IPS-NIHi7 (cell line): ENCODE measurements around the gene XPO5.
"Not testable (repeated sequence)": the region's sequence is repeated elsewhere in the genome, so short reads cannot be mapped to it uniquely, and the experiment has no call there.

Experiments
- DNase-seq: peaks from one replicate; pipeline ENCODE4 v3.0.0; 2012; ENCODE audit warnings: mixed read lengths; ENCODE audit errors: extremely low spot score

Gene XPO5

GRCh38 chr6:43584892-43585570 lies 9.2 kb upstream of the XPO5 start:
- DNase-seq, result no peak

- no peak for DNase-seq
Observed at GRCh38 chr6:43582911-43583310, 7.1 kb upstream of the XPO5 start.

- no peak for DNase-seq
Observed at GRCh38 chr6:43579171-43579570, 3.3 kb upstream of the XPO5 start.

- no peak for DNase-seq
Observed at GRCh38 chr6:43578748-43579147, 2.9 kb upstream of the XPO5 start.

GRCh38 chr6:43575105-43575771 lies 600 bp downstream of the XPO5 start:
- DNase-seq, result peak; percentile 76

- DNase-seq, result no peak
Observed at GRCh38 chr6:43572015-43572414, 3.8 kb downstream of the XPO5 start.

GRCh38 chr6:43570876-43571441 lies 4.9 kb downstream of the XPO5 start:
- DNase-seq, result no peak

GRCh38 chr6:43559328-43559727 lies 16.5 kb downstream of the XPO5 start:
- no peak for DNase-seq

GRCh38 chr6:43557620-43558019 lies 18.2 kb downstream of the XPO5 start:
- not testable (repeated sequence) for DNase-seq

- DNase-seq, result no peak
Observed at GRCh38 chr6:43547222-43547621, 28.6 kb downstream of the XPO5 start.

GRCh38 chr6:43544461-43544860 lies 31.4 kb downstream of the XPO5 start:
- no peak for DNase-seq

- no peak for DNase-seq
Observed at GRCh38 chr6:43541774-43542471, 33.9 kb downstream of the XPO5 start.

- no peak for DNase-seq
Observed at GRCh38 chr6:43540507-43540906, 35.3 kb downstream of the XPO5 start.

GRCh38 chr6:43539409-43539808 lies 36.4 kb downstream of the XPO5 start:
- DNase-seq, result not testable (repeated sequence)

GRCh38 chr6:43538986-43539385 lies 36.9 kb downstream of the XPO5 start:
- DNase-seq, result not testable (repeated sequence)

- no peak for DNase-seq
Observed at GRCh38 chr6:43532201-43532600, 43.6 kb downstream of the XPO5 start.

GRCh38 chr6:43524483-43524961 lies 51.3 kb downstream of the XPO5 start:
- DNase-seq, result no peak

GRCh38 chr6:43523284-43523683 lies 52.6 kb downstream of the XPO5 start:
- no peak for DNase-seq

- no peak for DNase-seq
Observed at GRCh38 chr6:43522547-43523261, 53.1 kb downstream of the XPO5 start.

- no peak for DNase-seq
Observed at GRCh38 chr6:43521836-43522235, 54.0 kb downstream of the XPO5 start.

- DNase-seq, result no peak
Observed at GRCh38 chr6:43520097-43520496, 55.7 kb downstream of the XPO5 start.
